Activated naive CD4-positive, alpha-beta T cell treated with anti-CD3 and anti-CD28 coated beads, Interleukin-2, amount 50 U/mL, for 72 hours (primary cell): ENCODE measurements around the gene SLC39A11. TPM values are rescaled to one million over a fixed set of nuclear protein-coding genes. Genes with fewer than 3 reads are reported as not detected.
A peak's percentile ranks its signal among the peaks of the same experiment; 100 is the strongest.

Experiments used
- ATAC-seq, 2 donors: fragments of 150-1000 bp; cut with Tn5 transposase; 2 replicates each; pipeline ENCODE4 v1.10.0; 2021; ENCODE audit warnings: mild to moderate bottlenecking in 2 of 2, moderate library complexity in 2 of 2
- DNase-seq, 2 donors: peaks; one replicate each; pipeline ENCODE4 v3.0.0; 2021 to 2022; ENCODE audit warnings: low spot score in 2 of 2
- H3K27ac Mint-ChIP-seq, 2 donors: one replicate each; pipeline ENCODE4 v1.8.0; 2022; ENCODE audit warnings: mild to moderate bottlenecking in 2 of 2, mixed read lengths in 2 of 2
- H3K36me3 Mint-ChIP-seq, 2 donors: one replicate each; pipeline ENCODE4 v1.8.0; 2022; ENCODE audit warnings: mixed read lengths in 2 of 2
- H3K9me3 Mint-ChIP-seq, 2 donors: one replicate each; pipeline ENCODE4 v1.8.0; 2022; ENCODE audit warnings: mixed read lengths in 2 of 2
- total RNA-seq, 2 donors: library from RNA; stranded (reverse); gene quantifications; one replicate each; pipeline ENCODE4 v1.2.3, GENCODE V29; 2022

The SLC39A11 gene
- total RNA-seq, 2 donors from 2014 or later = 14.8 to 17.7 TPM

GRCh38 chr17:72661116-72661944 lies 431.2 kb downstream of the SLC39A11 start:
- Mint-ChIP-seq H3K36me3 (no peaks in the 10 kb centered on the region), H3K9me3 (no peaks in the 10 kb centered on the region), H3K27ac (no peak overlapping the region)
- no peak for DNase-seq
- ATAC-seq = no peak

GRCh38 chr17:72660274-72661115 lies 432.0 kb downstream of the SLC39A11 start:
- no peak for ATAC-seq
- no peak for DNase-seq
- H3K9me3 Mint-ChIP-seq = no peaks in the 10 kb centered on the region
- H3K36me3 Mint-ChIP-seq = no peaks in the 10 kb centered on the region
- no peak overlapping the region for H3K27ac Mint-ChIP-seq

DNA sequence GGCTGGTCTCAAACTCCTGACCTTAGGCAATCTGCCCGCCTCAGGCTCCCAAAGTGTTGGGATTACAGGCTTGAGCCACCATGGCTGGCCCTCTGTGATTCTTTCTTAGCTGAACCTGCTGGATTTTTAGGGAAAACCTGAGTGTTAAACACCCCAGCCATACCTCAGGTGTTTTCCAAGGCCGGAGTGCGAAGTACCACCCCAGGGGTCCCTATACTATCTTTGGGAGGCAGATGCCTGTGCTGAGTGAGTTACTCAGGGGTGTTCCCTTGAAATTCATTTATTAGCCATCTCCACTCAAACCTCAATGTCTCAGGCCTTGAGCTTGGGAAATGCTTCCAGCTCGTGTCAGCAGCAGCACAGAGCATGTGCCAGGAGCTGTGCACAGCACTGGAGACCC lies 432.7 kb downstream of the SLC39A11 start:
- no peaks in the 10 kb centered on the region for H3K9me3 Mint-ChIP-seq
- H3K36me3 Mint-ChIP-seq = no peaks in the 10 kb centered on the region
- DNase-seq (no peak), ATAC-seq (no peak)
- H3K27ac Mint-ChIP-seq = no peak overlapping the region

DNA sequence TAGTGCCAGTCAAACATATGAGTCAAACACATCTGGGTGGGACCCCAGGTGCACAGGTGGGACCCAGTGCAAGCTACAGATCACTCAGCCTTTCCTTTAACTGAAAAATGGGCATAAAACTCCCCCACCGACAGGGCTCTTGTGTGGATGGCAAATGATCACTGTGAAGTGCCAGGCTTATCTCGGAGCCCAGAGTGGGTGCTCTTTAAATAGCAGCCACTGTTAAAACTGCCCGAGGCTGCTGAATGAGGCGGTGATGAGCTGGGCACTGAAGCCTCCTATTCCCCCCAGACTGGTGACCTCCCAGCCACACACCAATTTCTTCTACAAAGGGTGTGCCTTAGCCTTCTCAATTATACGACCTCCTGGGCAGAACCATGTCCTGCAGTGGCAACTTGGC lies 433.8 kb downstream of the SLC39A11 start:
- Mint-ChIP-seq H3K36me3 (no peaks in the 10 kb centered on the region), H3K9me3 (no peaks in the 10 kb centered on the region), H3K27ac (no peak overlapping the region)
- DNase-seq (no peak), ATAC-seq (no peak)

- no peaks in the 10 kb centered on the region for H3K9me3 Mint-ChIP-seq
- no peaks in the 10 kb centered on the region for H3K36me3 Mint-ChIP-seq
Measured at GRCh38 chr17:72657467-72658317, 434.8 kb downstream of the SLC39A11 start.

DNA sequence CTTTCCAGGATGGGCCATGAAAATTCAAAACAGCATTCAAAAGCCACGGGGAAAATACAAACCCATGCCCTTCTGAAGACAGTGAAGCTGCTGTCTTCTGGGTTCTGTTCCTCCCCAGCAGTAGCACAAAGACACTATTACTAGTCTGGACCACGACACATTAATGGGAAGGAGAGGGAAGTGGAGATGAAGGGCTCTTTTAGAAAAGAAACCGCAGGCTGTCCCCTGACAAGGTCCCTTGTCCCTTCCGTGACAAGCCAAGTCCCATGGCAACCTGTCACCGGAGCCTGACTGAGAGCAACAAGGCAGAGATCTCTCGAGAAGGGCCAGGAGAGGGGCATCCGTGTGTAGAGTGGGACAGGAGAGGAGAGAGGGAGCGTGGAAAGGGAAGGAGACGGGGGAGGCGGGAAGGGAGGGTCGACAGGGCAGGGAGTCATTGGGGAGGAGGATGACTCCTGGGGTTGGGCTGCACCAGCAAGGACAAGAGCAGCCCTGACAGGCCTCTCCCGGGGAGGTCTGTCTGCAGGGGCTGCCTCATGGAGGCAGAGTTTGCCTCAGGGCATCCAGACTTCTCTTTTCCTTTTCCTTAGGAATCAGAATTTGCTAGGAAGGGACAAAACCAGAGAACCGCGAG lies 436.2 kb downstream of the SLC39A11 start:
- no peak for DNase-seq

More at GRCh38 chr17:72657467-72658317, 434.8 kb downstream of the SLC39A11 start:
- H3K27ac Mint-ChIP-seq = peak overlapping the region in 1 of 2 donors; percentile 29
- DNase-seq (no peak), ATAC-seq (no peak)

GRCh38 chr17:72654706-72655105 lies 437.8 kb downstream of the SLC39A11 start:
- H3K27ac Mint-ChIP-seq = no peak overlapping the region
- no peaks in the 10 kb centered on the region for H3K9me3 Mint-ChIP-seq
- no peak for ATAC-seq
- DNase-seq = no peak
- no peaks in the 10 kb centered on the region for H3K36me3 Mint-ChIP-seq

More for the DNA sequence above, 436.2 kb downstream of the SLC39A11 start:
- no peaks in the 10 kb centered on the region for H3K9me3 Mint-ChIP-seq
- H3K36me3 Mint-ChIP-seq = no peaks in the 10 kb centered on the region
- ATAC-seq = no peak
- peak overlapping the region in 1 of 2 donors; percentile 88 for H3K27ac Mint-ChIP-seq

GRCh38 chr17:72651988-72652387 lies 440.5 kb downstream of the SLC39A11 start:
- H3K9me3 Mint-ChIP-seq = no peaks in the 10 kb centered on the region
- peaks cover 0 to 6% of the 10 kb centered on the region in 2 donors for H3K36me3 Mint-ChIP-seq
- no peak for DNase-seq
- no peak overlapping the region for H3K27ac Mint-ChIP-seq
- ATAC-seq = no peak

GRCh38 chr17:72648702-72649101 lies 443.8 kb downstream of the SLC39A11 start:
- ATAC-seq = no peak
- Mint-ChIP-seq H3K27ac (no peak overlapping the region), H3K36me3 (peaks cover 0 to 7% of the 10 kb centered on the region in 2 donors), H3K9me3 (no peaks in the 10 kb centered on the region)
- no peak for DNase-seq

DNA sequence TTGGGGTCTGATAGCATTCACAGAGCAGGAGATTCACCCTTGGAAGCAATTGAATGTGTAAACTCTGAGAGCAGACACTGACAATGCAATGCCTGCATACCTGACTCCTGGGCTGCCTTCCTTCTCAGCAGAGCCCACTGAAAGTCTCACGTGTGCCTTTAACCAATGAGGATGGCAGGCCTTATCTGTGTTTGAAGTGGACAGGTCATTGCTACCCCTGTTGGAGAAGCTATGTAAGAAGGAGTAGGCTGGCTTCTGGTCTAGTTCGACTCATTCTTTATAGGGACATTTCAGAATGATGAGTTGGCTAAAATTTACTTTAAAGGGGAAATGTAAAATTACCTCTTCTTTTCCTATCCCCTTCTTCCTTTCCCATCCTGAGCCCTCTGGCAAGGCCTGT lies 446.3 kb downstream of the SLC39A11 start:
- H3K27ac Mint-ChIP-seq = no peak overlapping the region
- DNase-seq (no peak), ATAC-seq (no peak)
- H3K36me3 Mint-ChIP-seq = peaks cover 0 to 7% of the 10 kb centered on the region in 2 donors
- H3K9me3 Mint-ChIP-seq = no peaks in the 10 kb centered on the region

GRCh38 chr17:72644492-72644891 lies 448.0 kb downstream of the SLC39A11 start:
- Mint-ChIP-seq H3K9me3 (no peaks in the 10 kb centered on the region), H3K27ac (no peak overlapping the region), H3K36me3 (peaks cover 0 to 7% of the 10 kb centered on the region in 2 donors)
- DNase-seq (no peak), ATAC-seq (no peak)

GRCh38 chr17:72643575-72644216 lies 448.8 kb downstream of the SLC39A11 start:
- ATAC-seq (no peak), DNase-seq (no peak)
- no peaks in the 10 kb centered on the region for H3K9me3 Mint-ChIP-seq
- H3K36me3 Mint-ChIP-seq = peaks cover 0 to 7% of the 10 kb centered on the region in 2 donors
- no peak overlapping the region for H3K27ac Mint-ChIP-seq

- peaks cover 0 to 7% of the 10 kb centered on the region in 2 donors for H3K36me3 Mint-ChIP-seq
- H3K9me3 Mint-ChIP-seq = no peaks in the 10 kb centered on the region
- H3K27ac Mint-ChIP-seq = no peak overlapping the region
- ATAC-seq (peak in 1 of 2 donors; percentile 94), DNase-seq (no peak)
Measured at GRCh38 chr17:72642720-72643119, 449.8 kb downstream of the SLC39A11 start.

DNA sequence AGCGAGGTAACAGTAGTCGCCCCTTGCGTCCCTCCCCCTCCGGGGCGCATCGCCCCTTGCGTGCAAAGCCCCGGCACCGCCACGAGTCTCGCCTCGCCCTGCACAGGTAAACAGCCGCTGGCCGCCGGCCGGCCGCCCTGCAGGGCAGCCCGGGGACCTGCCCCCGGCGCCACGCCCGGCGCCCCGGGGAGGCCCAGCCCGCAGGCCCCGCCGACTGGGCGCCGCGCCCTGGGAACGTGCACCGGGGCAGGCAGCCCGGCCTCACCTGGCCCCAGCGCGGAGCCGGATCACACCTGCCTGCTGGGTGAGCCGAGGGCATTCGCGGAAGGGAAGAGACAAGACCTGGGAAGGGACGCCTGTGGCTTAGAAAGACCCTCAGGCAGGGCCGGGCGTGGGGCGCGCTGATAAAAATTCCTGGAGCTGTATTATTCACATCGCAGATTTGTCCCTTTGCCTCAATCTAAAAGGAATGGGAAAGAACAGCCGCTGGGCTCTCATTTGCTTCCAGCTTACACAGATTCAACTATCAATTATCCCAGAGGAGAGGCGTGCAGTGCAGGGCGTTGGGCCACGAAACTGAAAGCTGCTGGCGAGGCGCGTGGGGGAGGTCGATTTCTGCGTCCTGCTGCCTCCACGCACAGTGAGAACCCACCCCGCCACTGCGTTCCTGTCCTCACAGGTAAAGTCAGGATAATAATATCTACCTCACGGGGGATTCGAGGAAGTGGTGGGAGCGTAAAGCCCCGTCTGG lies 451.9 kb downstream of the SLC39A11 start:
- Mint-ChIP-seq H3K27ac (no peak overlapping the region), H3K36me3 (no peaks in the 10 kb centered on the region)
- ATAC-seq = no peak

DNA sequence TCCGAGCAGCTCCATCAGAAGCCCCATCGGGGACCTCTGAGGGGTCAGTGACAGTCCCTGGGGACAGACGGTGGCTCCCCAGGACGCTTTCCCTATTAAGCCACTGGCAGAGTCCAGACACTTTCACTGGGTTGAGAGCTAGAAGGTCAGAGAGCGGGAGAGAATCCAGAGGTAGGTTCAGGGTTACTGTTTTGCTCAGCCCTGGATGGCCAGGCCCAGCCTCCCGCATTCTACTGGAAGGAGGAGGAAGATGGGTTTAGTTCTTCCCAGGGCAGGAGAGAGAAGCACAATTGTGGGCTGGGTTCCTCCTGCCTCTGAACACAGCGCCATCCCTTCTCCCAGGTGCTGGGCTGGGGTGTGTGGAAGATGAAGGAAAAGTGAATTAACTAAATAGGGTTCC lies 452.8 kb downstream of the SLC39A11 start:
- ATAC-seq (no peak), DNase-seq (no peak)
- Mint-ChIP-seq H3K27ac (no peak overlapping the region), H3K9me3 (no peaks in the 10 kb centered on the region), H3K36me3 (no peaks in the 10 kb centered on the region)

More for the DNA sequence above, 451.9 kb downstream of the SLC39A11 start:
- DNase-seq = no peak
- H3K9me3 Mint-ChIP-seq = no peaks in the 10 kb centered on the region
